ENCODE data around the gene ATP1B2. TPM values are rescaled to one million over a fixed set of nuclear protein-coding genes. Genes with fewer than 3 reads are reported as not detected.
"Not testable (repeated sequence)": the region's sequence is repeated elsewhere in the genome, so short reads cannot be mapped to it uniquely, and the experiment has no call there.

Gene ATP1B2
- total RNA-seq, 4 donors from 2014 or later: 0.09 to 1.5 (median 0.21) TPM; not detected in 1

GRCh38 chr17:7620835-7621234 is 29.9 kb upstream of the ATP1B2 start:
- no peak for DNase-seq
- TF ChIP-seq CTCF (IDR thresholded peaks at IDR 0.05) (no peak), POLR2A (IDR thresholded peaks at IDR 0.05) (no peak)
- no peak overlapping the region for H3K4me3 ChIP-seq
- H3K9me3 ChIP-seq: no peaks in the 10 kb centered on the region
- intact Hi-C loops (cut with DNase I): no loop called here
- no peak overlapping the region for H3K27ac ChIP-seq
- 68 to 83% methylated on average over 8 of the region's 8 CpGs for WGBS, 2 donors
- peaks cover 0 to 9% (median 0%) of the 10 kb centered on the region in 3 donors for H3K36me3 ChIP-seq
- H3K27me3 ChIP-seq: no peaks in the 10 kb centered on the region
- H3K4me1 ChIP-seq: no peaks in the 10 kb centered on the region

GRCh38 chr17:7623661-7624060 is 27.1 kb upstream of the ATP1B2 start:
- intact Hi-C loops (cut with DNase I): no loop called here
- H3K36me3 ChIP-seq: peaks cover 0 to 15% (median 0%) of the 10 kb centered on the region in 3 donors
- no peak overlapping the region for H3K27ac ChIP-seq
- H3K4me3 ChIP-seq: no peak overlapping the region
- TF ChIP-seq POLR2A (IDR thresholded peaks at IDR 0.05): no peak
- no peak for TF ChIP-seq CTCF (IDR thresholded peaks at IDR 0.05)
- no peak for DNase-seq
- H3K9me3 ChIP-seq: no peaks in the 10 kb centered on the region
- peaks cover 8 to 19% (median 9%) of the 10 kb centered on the region in 3 donors for H3K4me1 ChIP-seq
- WGBS, 2 donors: 58 to 80% methylated on average over 4 to 5 of the region's 5 CpGs
- no peaks in the 10 kb centered on the region for H3K27me3 ChIP-seq

- Histone ChIP-seq H3K4me1 (peaks cover 8 to 19% (median 9%) of the 10 kb centered on the region in 3 donors), H3K36me3 (peaks cover 0 to 15% (median 0%) of the 10 kb centered on the region in 3 donors)
- 93 to 96% methylated on average over 15 to 16 of the region's 16 CpGs for WGBS, 2 donors
- H3K9me3 ChIP-seq; H3K27ac ChIP-seq; H3K4me3 ChIP-seq; H3K27me3 ChIP-seq; intact Hi-C loops (cut with DNase I); DNase-seq: not testable (repeated sequence)
Observed at GRCh38 chr17:7625749-7626148, 25.0 kb upstream of the ATP1B2 start.

- Histone ChIP-seq H3K27ac (peak overlapping the region; percentile 91 to 96 (median 94)), H3K27me3 (no peaks in the 10 kb centered on the region), H3K4me1 (peaks cover 8 to 19% (median 9%) of the 10 kb centered on the region in 3 donors), H3K9me3 (no peaks in the 10 kb centered on the region), H3K36me3 (peaks cover 0 to 15% (median 0%) of the 10 kb centered on the region in 3 donors), H3K4me3 (peak overlapping the region in 2 of 4 donors; percentile 77 to 79)
- DNase-seq: no peak
- intact Hi-C loops (cut with DNase I): no loop called here
- no peak for TF ChIP-seq POLR2A (IDR thresholded peaks at IDR 0.05)
- TF ChIP-seq CTCF (IDR thresholded peaks at IDR 0.05): no peak
- WGBS, 2 donors: 74 to 79% methylated on average over 7 of the region's 7 CpGs
Observed at GRCh38 chr17:7626307-7626706, 24.4 kb upstream of the ATP1B2 start.

- Histone ChIP-seq H3K36me3 (peaks cover 0 to 15% (median 0%) of the 10 kb centered on the region in 3 donors), H3K27me3 (no peaks in the 10 kb centered on the region), H3K9me3 (no peaks in the 10 kb centered on the region), H3K4me3 (peak overlapping the region; percentile 77 to 94 (median 82)), H3K4me1 (peaks cover 8 to 19% (median 9%) of the 10 kb centered on the region in 3 donors), H3K27ac (peak overlapping the region; percentile 91 to 96 (median 94))
- no peak for TF ChIP-seq POLR2A (IDR thresholded peaks at IDR 0.05)
- TF ChIP-seq CTCF (IDR thresholded peaks at IDR 0.05): no peak
- DNase-seq: no peak
- intact Hi-C loops (cut with DNase I): no loop called here
- 9 to 17% methylated on average over 4 to 6 of the region's 6 CpGs for WGBS, 2 donors
Observed at GRCh38 chr17:7626956-7627249, 23.8 kb upstream of the ATP1B2 start.
